T-helper 1 cell treated with Interleukin-12 subunit alpha and Interleukin-12 subunit beta and Interleukin-4 antibody, amounts not matched to agents 30 μg/mL and 1 μg/mL, for 36 hours (primary cell): Measurements from ENCODE around the gene ZNF488.

ENCODE experiments used
- H3K27ac Mint-ChIP-seq: one replicate; pipeline ENCODE4 v1.8.0; 2021; ENCODE audit warnings: mild to moderate bottlenecking, mixed read lengths
- H3K27me3 Mint-ChIP-seq: one replicate; pipeline ENCODE4 v1.8.0; 2021; ENCODE audit warnings: low read depth, mixed read lengths
- H3K36me3 Mint-ChIP-seq: one replicate; pipeline ENCODE4 v1.8.0; 2021; ENCODE audit warnings: low read depth, mixed read lengths
- H3K4me1 Mint-ChIP-seq: one replicate; pipeline ENCODE4 v1.8.0; 2021; ENCODE audit warnings: low read depth, mixed read lengths
- H3K4me3 Mint-ChIP-seq: one replicate; pipeline ENCODE4 v1.8.0; 2021; ENCODE audit warnings: mild to moderate bottlenecking, moderate library complexity, mixed read lengths
- H3K9me3 Mint-ChIP-seq: one replicate; pipeline ENCODE4 v1.8.0; 2021; ENCODE audit warnings: mixed read lengths

ZNF488 gene

DNA sequence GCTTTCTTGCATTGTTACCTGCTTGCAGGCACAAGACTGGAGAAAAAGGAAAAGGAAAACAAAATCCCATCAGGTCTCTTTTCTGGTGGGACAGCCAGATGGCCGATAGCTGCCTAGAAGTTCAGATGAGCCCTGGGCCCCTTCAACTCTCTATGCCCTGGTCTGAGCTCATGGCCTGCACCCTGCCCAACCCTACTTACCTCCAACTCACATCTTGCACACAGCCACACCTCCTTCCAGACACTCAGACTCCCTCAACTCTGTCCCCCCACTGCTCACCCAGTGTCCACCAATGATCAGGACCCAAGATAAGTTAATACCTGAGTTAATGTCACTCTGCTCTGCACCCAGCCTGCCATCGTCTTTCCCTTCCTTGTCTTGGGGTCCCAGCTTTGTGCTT, 25.0 kb downstream of the ZNF488 start:
- no peaks in the 10 kb centered on the region for H3K9me3 Mint-ChIP-seq
- no peaks in the 10 kb centered on the region for H3K36me3 Mint-ChIP-seq
- no peaks in the 10 kb centered on the region for H3K4me1 Mint-ChIP-seq
- no peak overlapping the region for H3K4me3 Mint-ChIP-seq
- no peak overlapping the region for H3K27ac Mint-ChIP-seq
- no peaks in the 10 kb centered on the region for H3K27me3 Mint-ChIP-seq

DNA sequence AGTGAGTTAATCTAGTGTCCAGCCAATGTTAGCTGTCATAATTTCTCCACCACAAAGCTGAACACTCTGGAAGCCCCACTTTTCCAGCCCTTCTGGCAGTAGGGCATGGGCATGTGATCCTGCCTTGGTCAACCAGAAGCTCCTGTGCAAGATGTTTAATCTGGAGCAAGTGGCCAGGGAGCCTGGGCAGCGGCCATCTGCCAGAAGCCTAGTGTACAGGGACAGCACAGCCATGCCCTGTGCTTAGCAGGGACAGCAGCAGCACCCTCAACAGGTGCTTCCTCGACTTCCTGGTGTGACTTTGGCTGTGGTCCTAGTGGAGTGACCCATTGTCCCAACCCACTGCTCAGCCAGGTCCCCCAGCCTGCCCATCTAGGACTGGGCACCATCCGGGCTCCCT, 25.6 kb downstream of the ZNF488 start:
- H3K27ac Mint-ChIP-seq: no peak overlapping the region
- no peaks in the 10 kb centered on the region for H3K27me3 Mint-ChIP-seq
- H3K4me3 Mint-ChIP-seq: no peak overlapping the region
- H3K9me3 Mint-ChIP-seq: no peaks in the 10 kb centered on the region
- no peaks in the 10 kb centered on the region for H3K4me1 Mint-ChIP-seq
- no peaks in the 10 kb centered on the region for H3K36me3 Mint-ChIP-seq

DNA sequence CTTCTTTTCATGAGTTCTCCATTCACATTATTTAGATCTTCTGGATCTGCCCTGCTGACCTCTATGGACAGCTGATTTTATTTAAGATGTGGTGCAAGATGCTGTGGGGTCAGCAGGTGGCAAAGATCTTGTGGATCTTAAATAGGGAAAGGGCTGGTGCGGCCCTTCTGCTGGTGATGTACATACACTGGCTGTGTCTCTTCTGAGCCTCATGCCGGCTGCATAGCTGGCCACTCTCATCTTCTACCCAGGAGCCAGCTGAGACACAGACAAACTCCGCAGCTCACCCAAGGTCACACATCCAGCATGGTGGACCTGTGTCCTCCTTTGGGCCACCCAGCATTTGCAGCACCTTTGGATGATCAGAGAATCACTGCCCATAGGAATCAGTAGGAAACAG, 26.2 kb downstream of the ZNF488 start:
- H3K36me3 Mint-ChIP-seq: no peaks in the 10 kb centered on the region
- H3K9me3 Mint-ChIP-seq: no peaks in the 10 kb centered on the region
- no peak overlapping the region for H3K4me3 Mint-ChIP-seq
- H3K27me3 Mint-ChIP-seq: no peaks in the 10 kb centered on the region
- H3K27ac Mint-ChIP-seq: no peak overlapping the region
- no peaks in the 10 kb centered on the region for H3K4me1 Mint-ChIP-seq

DNA sequence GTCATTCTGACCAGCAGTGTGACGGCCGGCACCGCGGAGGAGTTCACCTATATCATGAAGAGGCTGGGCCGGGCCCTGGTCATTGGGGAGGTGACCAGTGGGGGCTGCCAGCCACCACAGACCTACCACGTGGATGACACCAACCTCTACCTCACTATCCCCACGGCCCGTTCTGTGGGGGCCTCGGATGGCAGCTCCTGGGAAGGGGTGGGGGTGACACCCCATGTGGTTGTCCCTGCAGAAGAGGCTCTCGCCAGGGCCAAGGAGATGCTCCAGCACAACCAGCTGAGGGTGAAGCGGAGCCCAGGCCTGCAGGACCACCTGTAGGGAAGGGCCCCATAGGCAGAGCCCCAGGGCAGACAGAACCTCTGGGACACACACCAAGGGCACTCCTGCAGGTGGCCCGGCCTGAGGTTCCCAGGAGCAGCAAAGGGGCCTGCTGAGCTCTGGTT, 26.9 kb downstream of the ZNF488 start:
- no peaks in the 10 kb centered on the region for H3K4me1 Mint-ChIP-seq
- H3K4me3 Mint-ChIP-seq: no peak overlapping the region
- H3K27me3 Mint-ChIP-seq: no peaks in the 10 kb centered on the region
- H3K9me3 Mint-ChIP-seq: no peaks in the 10 kb centered on the region
- no peaks in the 10 kb centered on the region for H3K36me3 Mint-ChIP-seq
- H3K27ac Mint-ChIP-seq: no peak overlapping the region

DNA sequence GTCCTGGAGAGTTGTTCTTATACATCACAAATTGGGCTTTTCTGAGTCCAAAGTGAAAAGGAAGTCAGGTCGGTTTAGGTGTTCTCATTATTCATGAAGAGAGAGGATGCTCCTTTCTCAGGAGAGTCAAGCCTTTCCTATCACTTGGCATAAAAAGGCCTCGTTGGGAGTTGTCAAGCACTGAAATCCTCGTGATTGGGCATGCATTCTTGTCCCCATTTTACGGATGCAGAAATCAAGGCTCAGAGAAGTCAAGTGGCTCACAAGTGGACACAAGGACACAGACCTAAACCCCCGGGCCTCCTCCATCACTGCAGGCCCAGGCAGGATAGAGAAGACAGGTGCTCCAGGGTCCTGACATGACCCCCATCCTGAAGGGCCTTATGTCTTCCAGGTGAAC, 27.4 kb downstream of the ZNF488 start:
- Mint-ChIP-seq H3K36me3 (no peaks in the 10 kb centered on the region), H3K27me3 (no peaks in the 10 kb centered on the region), H3K4me1 (no peaks in the 10 kb centered on the region), H3K4me3 (no peak overlapping the region), H3K27ac (no peak overlapping the region), H3K9me3 (no peaks in the 10 kb centered on the region)

DNA sequence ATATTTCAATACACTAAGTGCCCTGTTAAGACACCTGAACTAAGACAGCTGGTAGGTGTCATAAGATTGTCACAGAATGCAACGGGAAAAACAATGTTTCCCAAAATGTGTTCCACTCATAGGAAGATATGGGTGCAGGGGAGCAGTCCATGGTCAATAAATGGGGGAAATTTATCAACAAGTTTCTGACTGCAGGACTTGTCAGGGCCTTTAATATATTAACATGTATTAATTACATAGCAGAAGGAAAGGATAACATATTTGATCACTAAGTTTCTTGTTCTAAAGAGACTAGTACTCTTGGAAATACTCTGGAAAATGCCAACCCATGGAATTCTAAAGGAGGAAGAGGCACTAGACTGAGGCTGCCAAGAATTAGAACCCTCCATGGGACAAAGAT, 29.2 kb downstream of the ZNF488 start:
- Mint-ChIP-seq H3K4me1 (no peaks in the 10 kb centered on the region), H3K4me3 (no peak overlapping the region), H3K27ac (no peak overlapping the region), H3K9me3 (no peaks in the 10 kb centered on the region), H3K27me3 (no peaks in the 10 kb centered on the region), H3K36me3 (no peaks in the 10 kb centered on the region)

DNA sequence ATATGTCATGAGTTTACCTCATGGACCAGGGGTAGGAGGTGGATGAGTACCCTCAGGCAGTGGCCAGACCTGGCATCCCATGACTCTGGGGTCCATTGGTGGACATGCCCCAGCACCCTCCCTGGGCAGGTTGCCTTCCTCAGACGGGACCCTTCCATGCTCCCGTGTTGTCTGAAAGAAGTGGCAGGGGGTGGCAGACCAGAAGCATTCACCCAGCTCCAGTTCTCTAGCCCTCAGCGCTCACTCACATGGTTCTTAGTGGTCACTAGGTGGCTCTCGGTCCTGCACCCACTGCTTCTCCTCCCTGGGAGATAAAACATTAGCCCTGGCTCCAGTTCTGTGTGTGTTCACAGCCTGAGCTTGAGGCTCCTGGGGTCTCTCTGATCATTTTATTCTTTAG, 29.9 kb downstream of the ZNF488 start:
- Mint-ChIP-seq H3K27ac (no peak overlapping the region), H3K27me3 (no peaks in the 10 kb centered on the region), H3K36me3 (no peaks in the 10 kb centered on the region), H3K4me3 (no peak overlapping the region), H3K9me3 (no peaks in the 10 kb centered on the region), H3K4me1 (no peaks in the 10 kb centered on the region)

DNA sequence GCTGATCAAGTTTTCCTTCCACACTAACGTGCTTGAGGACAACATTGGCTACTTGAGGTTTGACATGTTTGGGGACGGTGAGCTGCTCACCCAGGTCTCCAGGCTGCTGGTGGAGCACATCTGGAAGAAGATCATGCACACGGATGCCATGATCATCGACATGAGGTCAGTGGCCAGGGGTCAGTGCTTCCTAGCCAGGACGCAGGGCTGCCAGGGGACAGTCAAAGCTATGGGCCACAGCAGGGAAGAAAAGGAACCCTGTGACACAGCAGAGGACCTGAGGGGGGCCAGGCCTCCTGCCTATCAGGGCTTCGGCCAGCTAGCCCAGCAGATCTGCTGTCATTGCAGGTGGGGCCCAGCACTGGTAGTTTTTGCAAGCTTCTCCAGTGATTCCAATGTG, 30.7 kb downstream of the ZNF488 start:
- Mint-ChIP-seq H3K4me3 (no peak overlapping the region), H3K36me3 (no peaks in the 10 kb centered on the region), H3K9me3 (no peaks in the 10 kb centered on the region), H3K27ac (no peak overlapping the region), H3K27me3 (no peaks in the 10 kb centered on the region), H3K4me1 (no peaks in the 10 kb centered on the region)

DNA sequence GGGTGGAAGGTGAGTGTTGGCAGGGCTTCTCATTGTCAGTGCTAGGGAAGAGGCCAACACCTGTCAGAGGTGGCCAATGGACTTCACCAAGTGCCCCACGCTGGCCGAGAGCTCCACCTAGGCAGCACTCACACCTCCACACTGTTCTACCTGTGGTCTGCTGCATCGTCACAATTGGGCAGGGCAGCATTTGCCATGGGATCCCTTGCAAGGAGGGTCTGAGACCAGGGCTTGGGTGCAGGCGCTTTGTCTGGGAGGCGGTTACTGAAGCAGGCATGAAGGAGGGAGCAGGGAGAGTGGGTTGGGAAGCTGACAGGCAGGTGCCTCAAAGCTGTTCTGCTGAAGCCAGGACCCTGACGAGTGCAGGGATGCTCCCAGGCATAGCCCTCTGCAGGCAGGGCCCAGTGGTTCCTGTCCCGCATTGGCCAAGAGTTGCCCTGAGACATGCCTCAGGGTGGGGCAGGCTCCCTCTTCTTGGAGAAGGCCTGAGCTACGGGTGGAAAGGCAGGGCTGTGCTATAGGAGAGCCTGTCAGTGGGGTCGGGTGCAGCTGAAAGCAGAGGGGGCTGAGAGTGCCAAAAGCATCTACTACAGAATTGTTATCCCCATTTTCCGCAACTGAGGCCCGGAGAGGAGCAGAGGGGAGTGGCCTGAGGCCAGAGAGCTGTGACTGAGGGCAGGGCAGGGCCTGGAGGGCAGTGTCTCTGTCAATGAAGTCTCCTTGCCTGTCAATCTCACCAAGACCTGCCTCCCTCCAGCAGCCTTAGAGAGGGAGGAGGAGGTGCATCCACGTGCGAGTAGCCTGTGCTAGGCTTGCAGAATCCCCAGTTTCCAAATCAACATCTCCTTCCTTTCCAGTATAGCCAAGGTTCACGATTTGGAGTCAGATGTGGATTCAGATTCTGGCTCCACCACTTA, 31.9 kb downstream of the ZNF488 start:
- Mint-ChIP-seq H3K4me3 (no peak overlapping the region), H3K27ac (no peak overlapping the region), H3K4me1 (no peaks in the 10 kb centered on the region), H3K9me3 (no peaks in the 10 kb centered on the region), H3K36me3 (no peaks in the 10 kb centered on the region), H3K27me3 (no peaks in the 10 kb centered on the region)

DNA sequence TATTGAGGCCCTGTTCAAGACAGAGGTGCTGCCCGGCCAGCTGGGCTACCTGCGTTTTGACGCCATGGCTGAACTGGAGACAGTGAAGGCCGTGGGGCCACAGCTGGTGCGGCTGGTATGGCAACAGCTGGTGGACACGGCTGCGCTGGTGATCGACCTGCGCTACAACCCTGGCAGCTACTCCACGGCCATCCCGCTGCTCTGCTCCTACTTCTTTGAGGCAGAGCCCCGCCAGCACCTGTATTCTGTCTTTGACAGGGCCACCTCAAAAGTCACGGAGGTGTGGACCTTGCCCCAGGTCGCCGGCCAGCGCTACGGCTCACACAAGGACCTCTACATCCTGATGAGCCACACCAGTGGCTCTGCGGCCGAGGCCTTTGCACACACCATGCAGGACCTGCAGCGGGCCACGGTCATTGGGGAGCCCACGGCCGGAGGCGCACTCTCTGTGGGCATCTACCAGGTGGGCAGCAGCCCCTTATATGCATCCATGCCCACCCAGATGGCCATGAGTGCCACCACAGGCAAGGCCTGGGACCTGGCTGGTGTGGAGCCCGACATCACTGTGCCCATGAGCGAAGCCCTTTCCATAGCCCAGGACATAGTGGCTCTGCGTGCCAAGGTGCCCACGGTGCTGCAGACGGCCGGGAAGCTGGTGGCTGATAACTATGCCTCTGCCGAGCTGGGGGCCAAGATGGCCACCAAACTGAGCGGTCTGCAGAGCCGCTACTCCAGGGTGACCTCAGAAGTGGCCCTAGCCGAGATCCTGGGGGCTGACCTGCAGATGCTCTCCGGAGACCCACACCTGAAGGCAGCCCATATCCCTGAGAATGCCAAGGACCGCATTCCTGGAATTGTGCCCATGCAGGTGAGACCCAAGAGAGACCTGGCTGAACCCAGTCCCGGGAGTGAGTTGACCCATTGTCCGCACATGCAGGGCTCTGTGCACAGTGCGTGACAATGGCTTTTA, 33.1 kb downstream of the ZNF488 start:
- H3K27me3 Mint-ChIP-seq: no peaks in the 10 kb centered on the region
- H3K4me3 Mint-ChIP-seq: no peak overlapping the region
- H3K9me3 Mint-ChIP-seq: no peaks in the 10 kb centered on the region
- H3K4me1 Mint-ChIP-seq: no peaks in the 10 kb centered on the region
- no peak overlapping the region for H3K27ac Mint-ChIP-seq
- H3K36me3 Mint-ChIP-seq: no peaks in the 10 kb centered on the region

DNA sequence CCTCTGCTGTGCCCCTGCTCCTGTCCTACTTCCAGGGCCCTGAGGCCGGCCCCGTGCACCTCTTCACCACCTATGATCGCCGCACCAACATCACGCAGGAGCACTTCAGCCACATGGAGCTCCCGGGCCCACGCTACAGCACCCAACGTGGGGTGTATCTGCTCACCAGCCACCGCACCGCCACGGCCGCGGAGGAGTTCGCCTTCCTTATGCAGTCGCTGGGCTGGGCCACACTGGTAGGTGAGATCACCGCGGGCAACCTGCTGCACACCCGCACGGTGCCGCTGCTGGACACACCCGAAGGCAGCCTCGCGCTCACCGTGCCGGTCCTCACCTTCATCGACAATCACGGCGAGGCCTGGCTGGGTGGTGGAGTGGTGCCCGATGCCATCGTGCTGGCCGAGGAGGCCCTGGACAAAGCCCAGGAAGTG, 34.1 kb downstream of the ZNF488 start:
- Mint-ChIP-seq H3K4me3 (no peak overlapping the region), H3K27ac (no peak overlapping the region), H3K36me3 (no peaks in the 10 kb centered on the region), H3K9me3 (no peaks in the 10 kb centered on the region), H3K27me3 (no peaks in the 10 kb centered on the region), H3K4me1 (no peaks in the 10 kb centered on the region)

DNA sequence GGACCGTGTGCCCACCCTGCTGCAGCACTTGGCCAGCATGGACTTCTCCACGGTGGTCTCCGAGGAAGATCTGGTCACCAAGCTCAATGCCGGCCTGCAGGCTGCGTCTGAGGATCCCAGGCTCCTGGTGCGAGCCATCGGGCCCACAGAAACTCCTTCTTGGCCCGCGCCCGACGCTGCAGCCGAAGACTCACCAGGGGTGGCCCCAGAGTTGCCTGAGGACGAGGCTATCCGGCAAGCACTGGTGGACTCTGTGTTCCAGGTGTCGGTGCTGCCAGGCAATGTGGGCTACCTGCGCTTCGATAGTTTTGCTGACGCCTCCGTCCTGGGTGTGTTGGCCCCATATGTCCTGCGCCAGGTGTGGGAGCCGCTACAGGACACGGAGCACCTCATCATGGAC, 34.6 kb downstream of the ZNF488 start:
- H3K27me3 Mint-ChIP-seq: no peaks in the 10 kb centered on the region
- no peak overlapping the region for H3K4me3 Mint-ChIP-seq
- no peak overlapping the region for H3K27ac Mint-ChIP-seq
- H3K9me3 Mint-ChIP-seq: no peaks in the 10 kb centered on the region
- H3K4me1 Mint-ChIP-seq: no peaks in the 10 kb centered on the region
- no peaks in the 10 kb centered on the region for H3K36me3 Mint-ChIP-seq

DNA sequence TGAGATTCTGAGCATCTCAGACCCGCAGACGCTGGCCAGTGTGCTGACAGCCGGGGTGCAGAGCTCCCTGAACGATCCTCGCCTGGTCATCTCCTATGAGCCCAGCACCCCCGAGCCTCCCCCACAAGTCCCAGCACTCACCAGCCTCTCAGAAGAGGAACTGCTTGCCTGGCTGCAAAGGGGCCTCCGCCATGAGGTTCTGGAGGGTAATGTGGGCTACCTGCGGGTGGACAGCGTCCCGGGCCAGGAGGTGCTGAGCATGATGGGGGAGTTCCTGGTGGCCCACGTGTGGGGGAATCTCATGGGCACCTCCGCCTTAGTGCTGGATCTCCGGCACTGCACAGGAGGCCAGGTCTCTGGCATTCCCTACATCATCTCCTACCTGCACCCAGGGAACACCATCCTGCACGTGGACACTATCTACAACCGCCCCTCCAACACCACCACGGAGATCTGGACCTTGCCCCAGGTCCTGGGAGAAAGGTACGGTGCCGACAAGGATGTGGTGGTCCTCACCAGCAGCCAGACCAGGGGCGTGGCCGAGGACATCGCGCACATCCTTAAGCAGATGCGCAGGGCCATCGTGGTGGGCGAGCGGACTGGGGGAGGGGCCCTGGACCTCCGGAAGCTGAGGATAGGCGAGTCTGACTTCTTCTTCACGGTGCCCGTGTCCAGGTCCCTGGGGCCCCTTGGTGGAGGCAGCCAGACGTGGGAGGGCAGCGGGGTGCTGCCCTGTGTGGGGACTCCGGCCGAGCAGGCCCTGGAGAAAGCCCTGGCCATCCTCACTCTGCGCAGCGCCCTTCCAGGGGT, 35.2 kb downstream of the ZNF488 start:
- no peak overlapping the region for H3K4me3 Mint-ChIP-seq
- H3K36me3 Mint-ChIP-seq: no peaks in the 10 kb centered on the region
- H3K4me1 Mint-ChIP-seq: no peaks in the 10 kb centered on the region
- no peaks in the 10 kb centered on the region for H3K9me3 Mint-ChIP-seq
- H3K27me3 Mint-ChIP-seq: no peaks in the 10 kb centered on the region
- H3K27ac Mint-ChIP-seq: no peak overlapping the region

DNA sequence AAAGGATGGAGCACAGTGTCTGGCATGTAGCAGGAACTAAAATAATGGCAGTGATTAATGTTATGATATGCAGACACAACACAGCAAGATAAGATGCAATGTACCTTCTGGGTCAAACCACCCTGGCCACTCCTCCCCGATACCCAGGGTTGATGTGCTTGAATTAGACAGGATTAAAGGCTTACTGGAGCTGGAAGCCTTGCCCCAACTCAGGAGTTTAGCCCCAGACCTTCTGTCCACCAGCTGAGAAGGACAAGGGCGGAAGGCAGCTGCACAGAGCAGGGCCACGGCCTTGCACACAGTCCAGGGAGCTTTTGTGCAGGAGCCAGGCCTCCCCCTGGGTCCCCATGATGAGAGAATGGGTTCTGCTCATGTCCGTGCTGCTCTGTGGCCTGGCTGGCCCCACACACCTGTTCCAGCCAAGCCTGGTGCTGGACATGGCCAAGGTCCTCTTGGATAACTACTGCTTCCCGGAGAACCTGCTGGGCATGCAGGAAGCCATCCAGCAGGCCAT, 35.9 kb downstream of the ZNF488 start, which contains the start of gene RBP3:
TSS of gene RBP3 (plus strand) at position 226 of the 514 bp plus-strand sequence. CDS start at position 348, 122 bp downstream.
- H3K4me3 Mint-ChIP-seq: no peak within 1 kb of the TSS
- H3K27ac Mint-ChIP-seq: no peak within 1 kb of the TSS
- no peaks in the 10 kb centered on the region for H3K9me3 Mint-ChIP-seq
- H3K36me3 Mint-ChIP-seq: no peaks in the 10 kb centered on the region
- no peaks in the 10 kb centered on the region for H3K27me3 Mint-ChIP-seq
- no peaks in the 10 kb centered on the region for H3K4me1 Mint-ChIP-seq
